Measurements from ENCODE around the gene EIF4E3. TPM values are rescaled to one million over a fixed set of nuclear protein-coding genes. Genes with fewer than 3 reads are reported as not detected.

EIF4E3 gene
- total RNA-seq, 4 donors from 2014 or later, result 20.6 to 40.8 (median 23.9) TPM

GRCh38 chr3:71759401-71759800 is 34.2 kb upstream of the EIF4E3 start:
- Histone ChIP-seq H3K4me1 (no peaks in the 10 kb centered on the region), H3K36me3 (no peaks in the 10 kb centered on the region), H3K4me3 (no peak overlapping the region), H3K27me3 (no peaks in the 10 kb centered on the region), H3K9me3 (no peaks in the 10 kb centered on the region), H3K27ac (no peak overlapping the region)
- no peak for TF ChIP-seq POLR2A (IDR thresholded peaks at IDR 0.05)
- no peak for TF ChIP-seq CTCF (IDR thresholded peaks at IDR 0.05)
- no peak for DNase-seq

GRCh38 chr3:71758091-71758490 is 32.9 kb upstream of the EIF4E3 start:
- H3K4me3 ChIP-seq, result no peak overlapping the region
- no peaks in the 10 kb centered on the region for H3K27me3 ChIP-seq
- H3K9me3 ChIP-seq, result no peaks in the 10 kb centered on the region
- H3K27ac ChIP-seq, result no peak overlapping the region
- DNase-seq, result no peak
- TF ChIP-seq POLR2A (IDR thresholded peaks at IDR 0.05) (no peak), CTCF (IDR thresholded peaks at IDR 0.05) (no peak)
- peaks cover 0 to 4% (median 0%) of the 10 kb centered on the region in 4 donors for H3K4me1 ChIP-seq
- no peaks in the 10 kb centered on the region for H3K36me3 ChIP-seq

GRCh38 chr3:71754610-71755253 is 29.5 kb upstream of the EIF4E3 start:
- DNase-seq, result no peak
- peak overlapping the region in 3 of 4 donors; percentile 47 to 62 (median 52) for H3K4me3 ChIP-seq
- no peaks in the 10 kb centered on the region for H3K36me3 ChIP-seq
- no peak for TF ChIP-seq POLR2A (IDR thresholded peaks at IDR 0.05)
- TF ChIP-seq CTCF (IDR thresholded peaks at IDR 0.05), result no peak
- H3K4me1 ChIP-seq, result peaks cover 0 to 4% (median 0%) of the 10 kb centered on the region in 4 donors
- H3K9me3 ChIP-seq, result no peaks in the 10 kb centered on the region
- no peaks in the 10 kb centered on the region for H3K27me3 ChIP-seq
- no peak overlapping the region for H3K27ac ChIP-seq

GRCh38 chr3:71753701-71754609 is 28.8 kb upstream of the EIF4E3 start, which contains the start of gene GPR27:
TSS of gene GPR27 (plus strand) at chr3:71753855. CDS start at chr3:71754050, 195 bp downstream.
- no peaks in the 10 kb centered on the region for H3K27me3 ChIP-seq
- no peaks in the 10 kb centered on the region for H3K9me3 ChIP-seq
- no peaks in the 10 kb centered on the region for H3K36me3 ChIP-seq
- no peak for DNase-seq
- H3K27ac ChIP-seq, result no peak within 1 kb of the TSS
- TF ChIP-seq POLR2A (IDR thresholded peaks at IDR 0.05), result no peak
- TF ChIP-seq CTCF (IDR thresholded peaks at IDR 0.05), result no peak
- peak within 1 kb of the TSS; percentile 17 to 62 (median 50) for H3K4me3 ChIP-seq
- H3K4me1 ChIP-seq, result peaks cover 0 to 4% (median 0%) of the 10 kb centered on the region in 4 donors

- H3K9me3 ChIP-seq, result no peaks in the 10 kb centered on the region
- TF ChIP-seq CTCF (IDR thresholded peaks at IDR 0.05) (no peak), POLR2A (IDR thresholded peaks at IDR 0.05) (no peak)
- H3K4me3 ChIP-seq, result peak overlapping the region; percentile 17 to 62 (median 50)
- DNase-seq, result no peak
- H3K36me3 ChIP-seq, result no peaks in the 10 kb centered on the region
- H3K4me1 ChIP-seq, result peaks cover 0 to 4% (median 0%) of the 10 kb centered on the region in 4 donors
- no peak overlapping the region for H3K27ac ChIP-seq
- H3K27me3 ChIP-seq, result no peaks in the 10 kb centered on the region
These were observed 27.9 kb upstream of the EIF4E3 start for GRCh38 chr3:71752831-71753700.
